ENCODE data around the gene MLLT10. TPM values are rescaled to one million over a fixed set of nuclear protein-coding genes. Genes with fewer than 3 reads are reported as not detected.

The MLLT10 gene
- total RNA-seq, 1 donor from 2014 or later = 20.4 TPM

GRCh38 chr10:21727452-21728168 is 193.6 kb downstream of the MLLT10 start:
- DNase-seq (ENCODE audit: low read depth) = no peak

GRCh38 chr10:21728618-21729017 is 194.6 kb downstream of the MLLT10 start:
- DNase-seq (ENCODE audit: low read depth) = no peak

- peak; percentile 70 for DNase-seq (ENCODE audit: low read depth)
Measured at GRCh38 chr10:21732067-21732772, 198.2 kb downstream of the MLLT10 start.

- peak; percentile 40 for DNase-seq (ENCODE audit: low read depth)
Measured at GRCh38 chr10:21733710-21734109, 199.7 kb downstream of the MLLT10 start.

- DNase-seq (ENCODE audit: low read depth) = no peak
Measured at GRCh38 chr10:21737106-21737505, 203.1 kb downstream of the MLLT10 start.

DNA sequence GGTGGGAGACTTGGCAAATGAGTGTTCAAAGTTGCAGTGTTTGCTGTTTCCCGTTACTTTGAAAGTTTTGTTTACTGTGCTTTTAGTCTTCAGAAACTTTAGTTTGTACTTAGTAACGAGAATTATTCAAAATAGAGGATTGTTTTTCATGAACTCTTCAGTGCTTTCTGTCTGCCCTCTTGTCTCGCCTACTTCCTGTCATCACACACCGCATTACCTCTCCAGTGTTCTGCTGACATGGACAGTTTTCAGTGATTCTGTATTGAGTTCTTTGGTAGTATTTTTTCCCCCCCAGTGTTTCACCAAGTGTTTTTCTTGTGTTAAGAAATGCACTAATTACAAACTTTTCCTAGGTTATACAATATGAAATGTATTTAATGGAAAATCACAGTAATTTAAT is 207.0 kb downstream of the MLLT10 start:
- no peak for DNase-seq (ENCODE audit: low read depth)

GRCh38 chr10:21742740-21743412 is 208.8 kb downstream of the MLLT10 start:
- no peak for DNase-seq (ENCODE audit: low read depth)

- DNase-seq (ENCODE audit: low read depth) = no peak
Measured at GRCh38 chr10:21744223-21744622, 210.2 kb downstream of the MLLT10 start.

GRCh38 chr10:21746118-21746517 is 212.1 kb downstream of the MLLT10 start:
- DNase-seq (ENCODE audit: low read depth) = no peak

- DNase-seq (ENCODE audit: low read depth) = no peak
Measured at GRCh38 chr10:21747809-21748208, 213.8 kb downstream of the MLLT10 start.

GRCh38 chr10:21749788-21750187 is 215.8 kb downstream of the MLLT10 start:
- DNase-seq (ENCODE audit: low read depth) = no peak

DNA sequence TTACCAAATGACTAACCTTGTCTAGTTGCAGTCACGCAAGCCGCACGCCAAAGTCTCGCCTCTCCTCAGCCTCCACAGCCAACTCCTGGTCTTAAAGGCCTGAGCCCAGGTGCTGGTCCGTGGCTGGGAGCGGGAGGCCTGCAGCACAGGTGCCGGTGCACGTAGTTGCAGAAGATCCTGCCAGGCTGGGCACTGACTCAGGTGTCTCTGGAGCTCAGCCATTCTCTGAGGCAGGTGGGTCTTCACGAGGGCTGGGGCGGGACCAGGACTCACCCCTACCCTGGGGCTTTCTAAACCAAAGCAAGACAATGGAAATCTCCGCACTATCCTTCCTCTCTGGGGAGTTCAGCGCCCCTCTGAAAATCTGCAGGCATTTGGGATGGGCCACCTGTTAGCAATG is 216.4 kb downstream of the MLLT10 start:
- DNase-seq (ENCODE audit: low read depth) = no peak

DNA sequence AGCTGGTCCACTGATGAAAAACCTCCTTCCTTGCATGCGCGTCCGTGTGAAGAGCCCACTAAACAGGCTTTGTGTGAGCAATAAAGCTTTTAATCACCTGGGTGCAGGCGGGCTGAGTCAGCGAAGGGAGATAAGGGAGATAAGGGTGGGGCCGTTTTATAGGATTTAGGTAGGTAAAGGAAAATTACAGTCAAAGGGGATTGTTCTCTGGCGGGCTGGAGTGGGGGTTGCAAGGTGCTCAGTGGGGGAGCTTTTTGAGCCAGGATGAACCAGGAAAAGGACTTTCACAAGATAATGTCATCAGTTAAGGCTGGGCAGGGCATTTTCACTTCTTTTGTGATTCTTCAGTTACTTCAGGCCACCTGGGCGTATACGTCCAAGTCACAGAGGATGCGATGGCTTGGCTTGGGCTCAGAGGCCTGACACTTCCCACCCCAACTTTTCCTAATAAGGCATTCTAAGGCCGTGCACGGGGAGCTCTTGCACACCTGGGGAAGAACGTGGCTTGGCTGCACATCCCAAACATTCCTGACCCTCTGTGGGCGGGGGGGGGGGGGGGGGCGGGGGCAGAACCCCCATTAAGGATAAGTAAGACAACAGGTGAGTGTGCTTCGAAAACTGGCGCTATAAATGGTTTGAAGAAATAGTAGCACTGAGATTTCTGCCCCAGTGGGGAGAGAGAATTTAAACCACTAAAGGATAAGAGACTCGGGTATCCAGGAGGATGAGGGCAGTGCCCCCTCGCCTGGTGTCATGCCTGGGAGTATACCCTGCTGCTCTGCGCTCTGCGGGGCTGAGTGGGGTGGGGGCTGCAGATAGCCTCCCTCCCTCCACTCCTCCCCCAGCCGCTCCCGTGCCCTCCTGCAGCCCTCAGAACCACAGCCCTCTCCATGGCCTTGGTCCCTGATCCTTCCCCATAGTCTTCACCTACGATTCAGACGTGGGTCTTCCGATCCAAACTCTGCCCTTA is 217.6 kb downstream of the MLLT10 start:
- DNase-seq (ENCODE audit: low read depth) = no peak

DNA sequence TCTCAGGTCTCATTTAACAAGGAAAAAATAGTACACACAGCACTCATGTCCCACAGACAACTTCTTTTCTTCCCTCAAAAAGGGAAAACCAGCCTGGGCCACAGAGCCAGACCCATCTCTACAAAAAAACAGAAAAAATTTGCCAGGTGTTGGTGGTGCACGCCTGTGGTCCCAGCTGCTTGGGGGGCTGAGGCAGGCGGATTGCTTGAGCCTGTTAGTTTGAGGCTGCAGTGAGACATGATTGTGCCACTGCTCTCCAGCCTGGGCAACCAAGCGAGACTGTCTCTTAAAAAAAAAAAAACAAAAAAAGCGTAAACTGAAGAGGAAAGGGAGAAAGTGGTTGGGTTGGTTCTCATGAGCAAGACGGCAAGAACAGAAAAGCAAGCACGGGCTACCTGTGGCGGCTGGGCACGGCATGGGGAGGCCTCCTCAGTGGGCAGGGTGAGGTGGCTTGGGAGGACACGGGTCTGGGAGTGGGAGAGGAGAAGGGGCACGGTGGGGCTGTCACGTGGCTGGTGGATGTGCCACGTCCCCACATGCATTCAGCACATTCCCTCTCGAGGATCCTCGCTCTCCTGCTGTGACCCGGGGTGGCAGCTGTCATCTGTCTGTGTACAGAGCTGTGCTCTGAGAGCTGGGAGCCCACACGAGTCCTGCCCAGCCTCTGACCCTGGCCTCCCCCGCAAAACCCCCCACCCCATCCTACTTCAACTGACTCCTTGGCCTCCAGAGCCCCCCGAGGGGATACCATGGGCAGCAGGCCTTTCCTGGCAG is 219.7 kb downstream of the MLLT10 start:
- DNase-seq (ENCODE audit: low read depth) = no peak

- no peak for DNase-seq (ENCODE audit: low read depth)
Measured at GRCh38 chr10:21754410-21755011, 220.5 kb downstream of the MLLT10 start.

GRCh38 chr10:21756707-21757106 is 222.7 kb downstream of the MLLT10 start:
- DNase-seq (ENCODE audit: low read depth) = no peak

DNA sequence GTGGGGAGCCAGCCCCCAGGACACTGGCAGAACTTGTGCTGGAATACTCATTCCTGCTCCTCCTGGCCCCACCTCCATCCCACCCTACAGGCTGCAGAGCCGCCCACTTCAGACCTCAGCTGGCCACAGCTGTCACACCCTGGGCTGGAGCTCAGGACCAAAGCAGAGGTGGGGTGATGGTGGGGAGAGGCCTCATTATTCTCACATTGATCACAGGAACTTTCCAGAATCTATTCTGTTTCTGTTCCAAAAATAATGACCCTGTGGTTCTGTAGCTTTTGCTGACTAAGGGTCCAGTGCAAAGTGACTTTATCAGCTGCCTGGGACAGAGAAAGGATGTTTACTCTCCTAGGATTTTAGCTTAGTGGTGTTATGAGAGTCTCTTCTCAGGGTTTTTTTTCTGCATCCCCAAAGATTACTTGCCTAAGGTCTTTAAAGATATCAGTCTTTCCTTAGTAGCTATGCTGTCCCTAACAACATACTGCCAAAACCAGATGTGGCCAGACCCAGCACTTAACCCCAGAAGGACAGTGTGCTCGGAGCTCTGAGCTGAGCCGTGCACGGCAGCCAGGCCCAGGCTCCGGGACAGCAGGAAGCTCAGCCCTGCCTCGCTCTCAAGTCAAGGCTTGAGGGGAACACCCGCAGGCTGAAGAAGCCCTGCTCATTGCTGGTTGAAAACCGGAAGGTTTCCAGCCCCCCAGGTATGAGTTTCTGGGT is 223.3 kb downstream of the MLLT10 start:
- no peak for DNase-seq (ENCODE audit: low read depth)

GRCh38 chr10:21758239-21758638 is 224.2 kb downstream of the MLLT10 start:
- no peak for DNase-seq (ENCODE audit: low read depth)

DNA sequence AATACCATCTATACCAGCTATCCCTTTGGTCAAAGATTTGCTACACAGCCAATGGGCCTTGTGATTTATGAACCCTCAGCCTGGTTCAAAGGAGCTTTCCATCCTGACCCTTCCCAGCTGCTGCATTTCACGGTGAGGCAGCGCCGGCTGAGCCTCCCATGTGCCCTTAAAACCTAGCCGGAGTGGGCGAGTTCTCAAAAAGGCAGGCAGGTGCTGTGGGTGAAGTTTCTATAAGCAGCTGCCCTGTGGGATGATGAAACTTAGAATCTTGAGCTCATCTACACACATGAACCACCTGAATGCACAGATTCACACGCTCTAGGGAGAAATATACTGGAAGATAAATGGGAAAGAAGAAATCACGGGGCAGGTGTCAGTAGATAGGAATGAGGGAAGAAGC is 224.7 kb downstream of the MLLT10 start:
- no peak for DNase-seq (ENCODE audit: low read depth)

All from myocyte (in vitro differentiated cells).